HepG2 (cell line): Measurements from ENCODE around the gene MAPK4. TPM values are rescaled to one million over a fixed set of nuclear protein-coding genes. Genes with fewer than 3 reads are reported as not detected.

Experiments
- ATAC-seq: fragments of 200-7000 bp; cut with Tn5 transposase; 3 replicates; pipeline ENCODE4 v1.9.1; 2020; ENCODE audit warnings: mild to moderate bottlenecking, moderate library complexity
- BruUV-seq: library from RNA; stranded (reverse); fragments of 400-500 nt; replicated peaks from 2 replicates; lab custom pipeline; 2021; lab: Mats Ljungman, UMichigan
- CTCF ChIA-PET: fragments of 300-600 bp; formaldehyde crosslinking; extraction: SDS; loops from one replicate; lab custom pipeline; 2021; ENCODE audit warnings: low total read pairs, inconsistent platforms, low intra/inter-chr PET ratio; lab: Yijun Ruan, JAX
- POLR2A ChIA-PET: fragments of 350-600 bp; sonication (Branson Sonifier 250); formaldehyde crosslinking; loops from one replicate; lab custom pipeline; 2020; ENCODE audit warnings: antibody characterized with exemption, inconsistent platforms; lab: Yijun Ruan, JAX
- DNase-seq: peaks from one replicate; pipeline ENCODE4 v3.0.0-alpha.2; 2015; ENCODE audit warnings: low spot score
- FAIRE-seq: peaks from 3 replicates; lab custom pipeline; 2011; peaks lifted over from hg19 to GRCh38; lab: Jason Lieb, UNC
- H2AFZ ChIP-seq: one replicate; pipeline ENCODE4 v1.6.1; 2011; ENCODE audit warnings: low read length, inconsistent platforms
- H3K27ac ChIP-seq: fragments of 300-600 bp; 3 replicates; pipeline ENCODE4 v1.8.0; 2011; ENCODE audit warnings: mixed run types, mild to moderate bottlenecking, mixed read lengths, low read length, inconsistent platforms; ENCODE audit not compliant: insufficient read depth; ENCODE audit errors: extremely low read length
- H3K27me3 ChIP-seq, 2 experiments: fragments of 200-600 bp in 1 of 2; 2 replicates in 1 of 2; 3 replicates in 1 of 2; pipeline versions ENCODE4 v1.6.0 to v1.8.0; 2011; ENCODE audit warnings: low read length in 2 of 2, mild to moderate bottlenecking in 2 of 2, moderate library complexity in 2 of 2, inconsistent platforms in 1 of 2; ENCODE audit not compliant: insufficient read depth in 2 of 2, control insufficient read depth in 1 of 2
- H3K36me3 ChIP-seq, 2 experiments: fragments of 200-600 bp in 1 of 2; replicated peaks in 1 of 2; 2 replicates in 1 of 2; 3 replicates in 1 of 2; pipeline versions ENCODE4 v1.5.1 to v1.8.0; 2011; ENCODE audit warnings: low read length in 2 of 2, inconsistent platforms in 1 of 2; ENCODE audit not compliant: insufficient read depth in 2 of 2, control insufficient read depth in 1 of 2
- H3K4me1 ChIP-seq: 2 replicates; pipeline ENCODE4 v1.5.1; 2012; ENCODE audit warnings: low read length, inconsistent platforms; ENCODE audit not compliant: insufficient read depth
- H3K4me2 ChIP-seq: 2 replicates; pipeline ENCODE4 v1.6.0; 2011; ENCODE audit warnings: low read depth, low read length, inconsistent platforms
- H3K4me3 ChIP-seq, 3 experiments: fragments of 200-600 bp in 1 of 3; sonication (generic), shearing (Covaris generic) in 1 of 3; replicated peaks in 1 of 3; 2 replicates each; pipeline ENCODE4 v1.5.1; 2011 to 2016; ENCODE audit warnings: low read length in 3 of 3, inconsistent platforms in 2 of 3, low read depth in 2 of 3, mild to moderate bottlenecking in 2 of 3, control low read depth in 1 of 3, mixed read lengths in 1 of 3; ENCODE audit not compliant: insufficient read depth in 1 of 3
- H3K79me2 ChIP-seq: one replicate; pipeline ENCODE4 v1.6.1; 2011; ENCODE audit warnings: low read length, inconsistent platforms; ENCODE audit not compliant: insufficient read depth
- H3K9ac ChIP-seq: 2 replicates; pipeline ENCODE4 v1.6.0; 2011; ENCODE audit warnings: mild to moderate bottlenecking, low read depth, low read length, inconsistent platforms; ENCODE audit not compliant: insufficient read depth
- H3K9me3 ChIP-seq: 2 replicates; pipeline ENCODE4 v1.5.1; 2012; ENCODE audit warnings: mild to moderate bottlenecking, low read length
- H4K20me1 ChIP-seq: 2 replicates; pipeline ENCODE4 v1.6.0; 2011; ENCODE audit warnings: inconsistent platforms, mild to moderate bottlenecking, low read length, moderate library complexity; ENCODE audit not compliant: insufficient read depth
- AFF4 ChIP-seq: sonication (generic); formaldehyde crosslinking; IDR thresholded peaks from 2 replicates; pipeline ENCODE4 v1.4.0; 2020; ENCODE audit warnings: missing genetic modification reagents
- PBX3 ChIP-seq: sonication (generic); formaldehyde crosslinking; IDR thresholded peaks from 2 replicates; pipeline ENCODE4 v1.8.1; 2023; ENCODE audit warnings: missing genetic modification reagents, inconsistent platforms, borderline replicate concordance
- REST ChIP-seq, 2 experiments: IDR thresholded peaks; 2 replicates each; pipeline ENCODE4 v1.6.1; 2011 to 2012; ENCODE audit warnings: low read length in 2 of 2, borderline replicate concordance in 1 of 2, low read depth in 1 of 2, mild to moderate bottlenecking in 1 of 2, moderate library complexity in 1 of 2
- SNAPC5 ChIP-seq: sonication (generic); formaldehyde crosslinking; IDR thresholded peaks from 2 replicates; pipeline ENCODE4 v1.8.1; 2023; ENCODE audit warnings: mild to moderate bottlenecking, missing genetic modification reagents, borderline replicate concordance
- ZFP36L2 ChIP-seq: sonication (generic); formaldehyde crosslinking; IDR thresholded peaks from 2 replicates; pipeline ENCODE4 v1.4.0; 2020; ENCODE audit warnings: missing genetic modification reagents
- ZNF777 ChIP-seq: sonication (generic); formaldehyde crosslinking; IDR thresholded peaks from 2 replicates; pipeline ENCODE4 v1.4.0; 2020; ENCODE audit warnings: missing genetic modification reagents
- ZNF784 ChIP-seq: sonication (generic); formaldehyde crosslinking; IDR thresholded peaks from 2 replicates; pipeline ENCODE4 v1.5.1; 2020; ENCODE audit warnings: missing genetic modification reagents, mild to moderate bottlenecking, borderline replicate concordance
- ZSCAN5A ChIP-seq: sonication (generic); formaldehyde crosslinking; IDR thresholded peaks from 2 replicates; pipeline ENCODE4 v1.8.0; 2022; ENCODE audit warnings: mild to moderate bottlenecking, missing genetic modification reagents, borderline replicate concordance
- WGBS: methylation state at CpG from one replicate; pipeline ENCODE4 v1.1.6; 2017; ENCODE audit warnings: low lambda C conversion rate; 5-methylcytosine and 5-hydroxymethylcytosine counted together
- in situ Hi-C: cut with HindIII; loops from 2 replicates; pipeline ENCODE4 v1.10.0; 2017; ENCODE audit warnings: low pct_unique_long_range_greater_than_20kb; ENCODE audit not compliant: extremely low pct_ligation_motif_present
- intact Hi-C: fragments of 100-400 bp; cut with micrococcal nuclease; formaldehyde crosslinking; loops from one replicate; pipeline ENCODE4 v1.10.0; 2022; ENCODE audit not compliant: unreplicated experiment
- polyA plus RNA-seq, 8 experiments: library from polyadenylated mRNA; depleted of rRNA in 3 of 8; stranded (reverse) in 7 of 8; unstranded in 1 of 8; fragments of >200 nt; fragmentation: Illumina TruSeq in 4 of 8; extraction: Trizol in 4 of 8; gene quantifications; 2 replicates each; pipeline versions ENCODE4 v1.2.1 to v1.2.3, GENCODE V29; 2011 to 2016; ENCODE audit warnings: low read depth in 4 of 8, missing spikeins in 1 of 8, mixed read lengths in 1 of 8; ENCODE audit not compliant: insufficient read depth in 1 of 8
- total RNA-seq, 5 experiments: library from RNA; depleted of rRNA; stranded (reverse); fragments of >200 nt; fragmentation: Illumina TruSeq; extraction: Trizol; gene quantifications; 2 replicates each; pipeline ENCODE4 v1.2.3, GENCODE V29; 2016; ENCODE audit warnings: low read depth in 1 of 5

The MAPK4 gene
- total and polyA plus RNA-seq, 2 of the 13 experiments (the other 11 are each of a cell fraction or from before 2014, with no cell fraction given): not detected

- no peak for TF ChIP-seq AFF4 (CRISPR knock-in tag)
Observed at GRCh38 chr18:50579061-50579774, 19.3 kb downstream of the MAPK4 start (continued).

GRCh38 chr18:50581517-50581916 is 21.6 kb downstream of the MAPK4 start:
- Histone ChIP-seq H3K9me3 (no peaks in the 10 kb centered on the region; the same call in 1 of the 2 replicates), H4K20me1 (no peaks in the 10 kb centered on the region), H3K9ac (no peak overlapping the region), H3K4me2 (no peak overlapping the region), H3K4me1 (no peaks in the 10 kb centered on the region), H3K4me3 (no peak overlapping the region), H3K27me3 (no peaks in the 10 kb centered on the region), H3K79me2 (no peaks in the 10 kb centered on the region), H3K27ac (no peak overlapping the region), H3K36me3 (no peaks in the 10 kb centered on the region), H2AFZ (no peak overlapping the region)
- CTCF ChIA-PET: no interaction called here
- FAIRE-seq: no peak
- POLR2A ChIA-PET: no interaction called here
- in situ Hi-C loops (no loop called here), intact Hi-C loops (no loop called here)
- ATAC-seq: no peak
- BruUV-seq: no TSS peak
- DNase-seq: no peak
- 38% methylated on average over 1 of the region's 1 CpG for WGBS
- TF ChIP-seq REST (IDR thresholded peaks at IDR 0.05; ENCODE audit: borderline replicate concordance in 1 of 2, low read depth in 1 of 2, low read length in 2 of 2) (no peak), ZFP36L2 (CRISPR knock-in tag) (no peak), ZNF784 (CRISPR knock-in tag) (no peak), PBX3 (no peak), ZNF777 (CRISPR knock-in tag) (no peak), SNAPC5 (no peak), ZSCAN5A (CRISPR knock-in tag) (no peak)
